OCI-LY7 (cell line): Measurements from ENCODE around the gene GJB5.

Source experiments
- EZH2phosphoT487 ChIP-seq: fragments of 200-600 bp; sonication (generic); IDR thresholded peaks from 2 replicates; pipeline ENCODE4 v1.6.1; 2018; ENCODE audit warnings: low read depth, borderline replicate concordance, mild to moderate bottlenecking, mixed run types, antibody characterized with exemption, low read length, moderate library complexity, mixed read lengths
- TF ChIP-seq, protein P1 (sequence below): fragments of 200-600 bp; sonication (generic); conservative IDR thresholded peaks from 2 replicates; pipeline ENCODE4 v1.5.1; 2014; ENCODE audit warnings: mild to moderate bottlenecking, antibody characterized with exemption, low read length, moderate library complexity, mixed read lengths

GRCh38 chr1:34715139-34715538 lies 39.7 kb upstream of the GJB5 start:
- TF ChIP-seq, protein P1, sequence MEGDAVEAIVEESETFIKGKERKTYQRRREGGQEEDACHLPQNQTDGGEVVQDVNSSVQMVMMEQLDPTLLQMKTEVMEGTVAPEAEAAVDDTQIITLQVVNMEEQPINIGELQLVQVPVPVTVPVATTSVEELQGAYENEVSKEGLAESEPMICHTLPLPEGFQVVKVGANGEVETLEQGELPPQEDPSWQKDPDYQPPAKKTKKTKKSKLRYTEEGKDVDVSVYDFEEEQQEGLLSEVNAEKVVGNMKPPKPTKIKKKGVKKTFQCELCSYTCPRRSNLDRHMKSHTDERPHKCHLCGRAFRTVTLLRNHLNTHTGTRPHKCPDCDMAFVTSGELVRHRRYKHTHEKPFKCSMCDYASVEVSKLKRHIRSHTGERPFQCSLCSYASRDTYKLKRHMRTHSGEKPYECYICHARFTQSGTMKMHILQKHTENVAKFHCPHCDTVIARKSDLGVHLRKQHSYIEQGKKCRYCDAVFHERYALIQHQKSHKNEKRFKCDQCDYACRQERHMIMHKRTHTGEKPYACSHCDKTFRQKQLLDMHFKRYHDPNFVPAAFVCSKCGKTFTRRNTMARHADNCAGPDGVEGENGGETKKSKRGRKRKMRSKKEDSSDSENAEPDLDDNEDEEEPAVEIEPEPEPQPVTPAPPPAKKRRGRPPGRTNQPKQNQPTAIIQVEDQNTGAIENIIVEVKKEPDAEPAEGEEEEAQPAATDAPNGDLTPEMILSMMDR = no peak
- no peak for TF ChIP-seq EZH2phosphoT487
